Brain pericyte (primary cell): ENCODE measurements around the gene GPATCH2L.
A peak's percentile ranks its signal among the peaks of the same experiment; 100 is the strongest.

Source experiments
- DNase-seq: peaks from one replicate; pipeline ENCODE4 v3.0.0-alpha.2; 2012; ENCODE audit warnings: low read depth, low spot score

Gene GPATCH2L

GRCh38 chr14:76196980-76197695, 45.4 kb downstream of the GPATCH2L start:
- DNase-seq: no peak

GRCh38 chr14:76201162-76201561, 49.4 kb downstream of the GPATCH2L start:
- peak; percentile 26 for DNase-seq

GRCh38 chr14:76203086-76204001, 51.6 kb downstream of the GPATCH2L start:
- DNase-seq: peak; percentile 93

GRCh38 chr14:76204461-76205230, 52.9 kb downstream of the GPATCH2L start:
- DNase-seq: no peak

GRCh38 chr14:76205708-76206107, 54.0 kb downstream of the GPATCH2L start:
- no peak for DNase-seq

GRCh38 chr14:76208340-76208739, 56.6 kb downstream of the GPATCH2L start:
- DNase-seq: no peak

- DNase-seq: no peak
Observed at GRCh38 chr14:76212242-76212641, 60.5 kb downstream of the GPATCH2L start.

GRCh38 chr14:76217179-76217578, 65.5 kb downstream of the GPATCH2L start:
- no peak for DNase-seq

GRCh38 chr14:76218662-76219061, 66.9 kb downstream of the GPATCH2L start:
- no peak for DNase-seq

- DNase-seq: no peak
Observed at GRCh38 chr14:76219873-76220272, 68.2 kb downstream of the GPATCH2L start.

- no peak for DNase-seq
Observed at GRCh38 chr14:76227450-76228050, 75.8 kb downstream of the GPATCH2L start.

- no peak for DNase-seq
Observed at GRCh38 chr14:76228138-76228537, 76.4 kb downstream of the GPATCH2L start.

GRCh38 chr14:76232800-76233199, 81.1 kb downstream of the GPATCH2L start:
- no peak for DNase-seq

- DNase-seq: no peak
Observed at GRCh38 chr14:76235628-76236027, 83.9 kb downstream of the GPATCH2L start.

- no peak for DNase-seq
Observed at GRCh38 chr14:76236172-76237130, 84.7 kb downstream of the GPATCH2L start.

GRCh38 chr14:76237349-76237990, 85.7 kb downstream of the GPATCH2L start:
- DNase-seq: no peak

- DNase-seq: no peak
Observed at GRCh38 chr14:76245097-76245496, 93.4 kb downstream of the GPATCH2L start.

GRCh38 chr14:76250302-76250701, 98.6 kb downstream of the GPATCH2L start:
- DNase-seq: no peak

- no peak for DNase-seq
Observed at GRCh38 chr14:76252471-76252870, 100.7 kb downstream of the GPATCH2L start.

GRCh38 chr14:76253111-76253510, 101.4 kb downstream of the GPATCH2L start:
- DNase-seq: no peak
